ENCODE data around the gene NR1D2.

The NR1D2 gene

DNA sequence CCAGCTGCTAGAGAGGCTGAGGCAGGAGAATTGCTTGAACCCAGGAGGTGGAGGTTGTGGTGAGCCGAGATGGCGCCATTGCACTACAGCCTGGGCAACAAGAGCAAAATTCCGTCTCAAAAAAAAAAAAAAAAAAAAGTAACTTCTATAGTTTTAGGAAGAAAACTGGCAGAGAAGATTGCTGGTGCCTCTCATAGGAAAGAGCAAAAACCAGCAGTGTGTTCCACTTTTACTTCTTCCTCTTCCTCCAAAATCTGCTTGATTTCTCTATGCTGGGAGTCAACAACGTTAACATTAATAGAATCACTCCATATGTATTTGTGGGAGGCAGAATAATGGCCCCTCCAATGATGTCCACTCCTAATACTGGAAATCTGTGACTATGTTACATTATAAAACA, 12.5 kb upstream of the NR1D2 start:
- no peak for DNase-seq

DNA sequence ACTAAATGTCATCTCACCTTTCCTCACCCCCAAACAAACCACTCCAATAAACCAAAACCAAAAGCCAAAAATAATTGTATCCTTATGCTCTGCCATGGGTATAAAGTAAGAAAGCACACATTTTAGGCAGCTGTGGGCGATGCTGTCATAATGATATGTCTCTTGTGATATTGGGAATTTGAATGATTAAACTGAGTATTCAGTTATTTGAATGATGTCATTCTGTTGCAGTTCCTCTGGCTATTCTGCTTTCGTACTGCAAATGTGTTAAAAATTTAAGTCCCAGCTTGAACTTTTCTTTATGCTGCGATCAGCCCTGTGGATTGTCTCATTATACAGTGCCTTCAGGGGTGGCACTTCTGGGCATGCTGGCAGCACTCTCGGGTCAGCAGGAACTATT, 10.8 kb upstream of the NR1D2 start:
- no peak for DNase-seq

DNA sequence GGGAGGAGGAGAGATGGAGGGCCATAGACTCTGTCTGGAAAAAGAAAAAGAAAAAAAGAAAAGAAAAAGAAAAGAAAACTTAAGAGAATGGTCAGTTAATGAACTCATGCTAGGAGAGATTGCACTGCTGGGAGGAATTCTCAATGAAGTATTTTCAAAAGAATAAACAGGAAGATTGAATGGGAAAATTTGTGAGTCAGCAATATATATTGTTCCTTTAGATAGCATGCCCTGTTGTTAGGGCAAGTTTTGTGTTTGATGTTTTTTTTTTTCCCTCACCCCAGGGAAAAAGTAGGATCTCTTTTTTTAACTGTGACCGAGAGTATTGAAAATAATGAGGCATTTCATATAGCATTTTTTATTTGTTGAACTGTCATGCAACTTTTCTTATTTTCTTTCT, 7.8 kb upstream of the NR1D2 start:
- no peak for DNase-seq

DNA sequence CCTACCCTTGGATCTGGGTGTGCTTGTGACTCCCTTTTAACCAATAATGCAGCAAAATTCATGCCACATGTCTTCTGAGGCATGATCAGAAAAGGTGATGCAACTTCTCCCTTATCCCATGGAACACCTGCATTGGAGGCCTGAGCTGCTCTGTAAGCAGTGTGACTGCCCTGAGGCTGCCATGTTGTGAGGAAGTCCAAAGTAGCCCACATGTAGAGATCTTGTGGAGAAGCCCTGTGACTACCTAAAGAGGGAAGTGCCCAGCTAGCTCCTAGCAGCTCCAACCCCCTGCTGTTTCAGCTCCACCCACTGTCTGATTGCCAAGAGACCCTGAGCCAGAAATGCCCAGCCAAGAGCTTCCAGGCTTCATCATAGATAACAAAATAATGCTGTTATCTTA, 6.4 kb upstream of the NR1D2 start:
- DNase-seq: no peak

DNA sequence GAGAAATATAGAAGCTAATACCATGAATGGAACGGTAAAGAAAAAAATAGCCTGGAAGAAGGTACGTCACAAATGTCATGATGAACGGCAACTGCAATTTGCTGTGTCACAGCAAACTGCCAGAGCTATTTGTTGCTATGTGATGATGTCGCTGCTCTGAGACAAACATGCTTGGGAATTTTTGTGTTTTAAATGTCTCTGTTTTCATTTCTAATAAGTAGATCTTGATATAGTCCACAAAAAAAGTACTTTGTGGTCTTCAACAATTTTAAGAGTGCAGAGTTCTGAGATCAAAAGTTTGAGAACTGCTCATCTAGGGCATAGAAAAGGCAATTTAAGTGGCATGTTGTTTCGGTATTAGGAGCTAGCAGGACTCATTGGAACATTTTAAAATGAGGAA, 4.3 kb upstream of the NR1D2 start:
- no peak for DNase-seq

DNA sequence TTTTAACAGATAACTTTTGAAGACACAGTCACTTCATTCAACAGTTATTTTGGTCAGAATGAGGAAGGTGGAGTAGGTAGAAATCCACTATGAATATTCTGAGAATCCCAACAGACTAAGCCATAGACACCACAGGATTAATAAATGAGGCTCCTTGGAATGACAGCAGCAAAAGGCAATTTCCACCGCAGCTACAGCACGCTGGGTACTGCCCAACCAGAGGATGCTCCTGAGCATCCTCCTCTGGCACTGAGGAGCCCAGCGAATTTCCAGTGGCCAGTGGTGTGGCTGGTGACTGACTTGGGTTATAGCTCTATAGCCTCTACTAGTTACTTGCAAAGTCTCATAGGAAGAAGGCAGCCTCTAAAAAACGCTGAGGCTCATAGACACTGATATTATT, 3.6 kb upstream of the NR1D2 start:
- no peak for DNase-seq

DNA sequence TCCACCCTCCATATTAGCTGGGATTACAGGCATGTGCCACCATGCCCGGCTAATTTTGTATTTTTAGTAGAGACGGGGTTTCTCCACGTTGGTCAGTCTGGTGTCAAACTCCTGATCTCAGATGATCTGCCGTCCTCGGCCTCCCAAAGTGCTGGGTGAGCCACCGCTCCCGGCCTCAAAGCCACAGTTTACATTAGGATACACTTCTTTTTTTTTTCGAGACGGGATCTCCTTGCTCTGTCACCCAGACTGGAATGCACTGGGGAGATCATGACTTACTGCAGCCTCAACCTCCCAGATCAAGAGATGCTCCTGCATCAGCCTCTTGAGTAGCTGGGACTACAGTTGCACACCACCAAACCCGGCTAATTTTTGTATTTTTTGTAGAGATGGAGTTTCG, 2.5 kb upstream of the NR1D2 start:
- DNase-seq: no peak

DNA sequence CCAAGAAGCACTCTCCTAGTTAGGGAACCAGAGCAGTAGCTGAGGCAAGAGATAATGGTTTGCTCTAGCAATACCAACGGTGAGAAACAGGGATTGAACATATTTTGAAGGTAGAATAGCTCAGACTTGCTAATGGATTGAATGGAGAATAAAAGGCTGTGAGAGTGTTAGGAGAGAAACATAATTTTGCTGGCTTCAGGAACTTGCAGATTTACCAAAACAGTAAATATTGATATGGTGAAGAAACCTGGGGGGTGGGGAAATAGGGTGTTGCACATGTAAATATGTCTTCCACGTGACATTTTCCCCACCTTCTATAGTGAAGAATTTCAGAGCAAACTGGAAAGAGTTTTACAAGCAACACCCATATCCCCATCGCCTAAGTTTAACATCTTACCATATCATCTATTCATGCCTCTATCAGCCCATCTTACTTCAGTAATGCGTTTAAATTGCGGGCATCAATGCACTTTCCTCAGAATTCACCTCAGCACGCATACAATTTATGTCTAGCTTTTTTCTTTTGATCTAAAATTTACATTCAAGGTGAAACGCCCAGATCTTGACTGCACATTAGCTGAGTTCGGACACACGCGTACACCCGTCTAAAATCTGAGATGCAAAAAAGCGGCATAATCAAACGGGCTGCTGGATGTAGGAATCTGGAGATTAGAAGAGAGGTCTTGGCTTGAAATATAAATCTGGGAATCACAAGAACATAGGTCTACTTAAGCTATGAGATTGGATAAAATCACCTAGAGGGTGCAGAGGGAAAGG, 891 bp upstream of the NR1D2 start:
- DNase-seq: no peak

DNA sequence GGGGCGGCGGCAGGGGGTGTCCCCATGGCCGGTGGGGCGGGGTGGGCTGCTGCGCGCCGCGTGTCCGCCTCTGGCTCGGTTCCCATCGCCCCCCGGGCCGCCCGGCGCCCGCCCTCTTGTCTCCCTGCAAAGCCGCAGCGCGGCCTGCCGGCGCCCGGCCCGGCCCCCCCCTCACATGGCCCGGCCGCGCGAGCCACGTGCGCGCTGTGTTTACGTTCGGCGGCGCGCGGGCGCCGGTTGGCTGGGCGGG, 502 bp downstream of the NR1D2 start:
- DNase-seq: no peak

DNA sequence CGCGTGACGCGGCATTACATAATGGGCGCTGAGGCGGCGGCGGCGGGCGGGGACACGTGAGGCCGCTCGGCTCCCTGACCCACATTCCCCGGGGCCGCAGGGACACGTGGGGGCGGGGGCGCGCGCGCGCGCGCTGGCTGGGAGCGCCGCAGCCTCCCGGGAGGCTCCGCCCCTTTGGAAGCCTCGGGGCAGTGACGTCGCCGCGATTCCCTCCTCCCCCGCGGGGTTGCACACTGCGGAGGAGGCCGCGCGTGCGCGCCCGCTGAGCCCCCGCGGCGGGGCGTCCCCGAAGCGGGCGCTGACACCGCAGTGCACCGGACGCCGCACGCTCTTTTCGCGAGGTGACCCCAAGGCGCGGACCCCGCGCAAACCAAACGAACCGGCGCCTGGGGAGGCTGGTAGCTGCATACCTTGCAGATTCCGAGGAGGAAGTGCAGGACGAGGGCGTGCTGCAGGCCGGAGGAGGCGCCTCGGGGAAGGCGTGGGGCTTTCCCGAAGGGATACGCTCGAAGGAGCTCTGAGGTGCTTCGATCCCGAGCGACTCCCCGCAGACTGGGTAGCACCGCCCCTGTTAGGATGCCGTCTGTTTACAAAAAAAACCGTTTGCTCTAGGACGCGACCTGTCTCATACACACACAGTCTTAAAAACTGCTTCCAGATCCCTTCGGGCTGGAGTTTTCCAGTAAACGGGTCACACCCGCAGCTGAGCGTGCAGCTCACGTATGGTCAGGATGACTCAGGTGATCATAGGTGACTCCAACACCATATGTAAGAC, 1.0 kb downstream of the NR1D2 start:
- peak; percentile 87 to 89 for DNase-seq

DNA sequence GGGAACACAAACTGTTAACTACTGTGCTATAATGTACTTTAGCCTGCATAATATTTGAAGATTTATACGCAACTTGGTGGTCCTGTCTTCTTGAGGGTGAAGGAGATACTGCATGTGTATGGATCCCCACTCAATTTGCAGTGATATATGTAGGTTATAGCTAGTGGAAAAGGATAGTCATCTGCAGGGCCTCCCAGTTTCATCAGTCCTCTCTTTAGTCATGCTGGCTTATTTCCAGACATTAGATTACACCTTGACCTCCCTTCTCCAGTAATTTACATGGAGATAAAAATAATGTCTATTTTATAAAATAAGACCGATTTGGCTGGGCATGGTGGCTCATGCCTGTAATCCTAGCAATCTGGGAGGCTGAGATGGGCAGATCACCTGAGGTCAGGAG, 3.7 kb downstream of the NR1D2 start:
- no peak for DNase-seq

DNA sequence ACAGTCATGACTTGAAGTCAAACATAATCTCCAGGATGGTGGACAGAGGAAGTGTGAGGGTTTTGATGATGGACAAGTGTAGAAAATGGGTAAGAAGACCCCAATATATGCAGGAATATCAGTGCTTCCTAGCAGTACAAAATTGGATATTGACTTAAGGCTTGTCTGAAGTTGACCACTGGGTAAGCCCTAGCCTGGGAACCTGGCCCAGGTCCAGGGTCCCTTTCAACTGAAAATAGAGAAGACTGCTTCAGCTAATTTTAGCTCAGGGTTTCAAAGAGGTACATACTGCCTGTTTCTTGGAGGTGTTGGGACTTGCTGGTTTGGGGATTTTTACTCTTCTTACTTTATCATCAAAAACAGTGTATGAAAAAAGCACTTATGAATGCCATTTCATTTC, 4.7 kb downstream of the NR1D2 start:
- DNase-seq: peak in 1 of 2 experiments; percentile 6

DNA sequence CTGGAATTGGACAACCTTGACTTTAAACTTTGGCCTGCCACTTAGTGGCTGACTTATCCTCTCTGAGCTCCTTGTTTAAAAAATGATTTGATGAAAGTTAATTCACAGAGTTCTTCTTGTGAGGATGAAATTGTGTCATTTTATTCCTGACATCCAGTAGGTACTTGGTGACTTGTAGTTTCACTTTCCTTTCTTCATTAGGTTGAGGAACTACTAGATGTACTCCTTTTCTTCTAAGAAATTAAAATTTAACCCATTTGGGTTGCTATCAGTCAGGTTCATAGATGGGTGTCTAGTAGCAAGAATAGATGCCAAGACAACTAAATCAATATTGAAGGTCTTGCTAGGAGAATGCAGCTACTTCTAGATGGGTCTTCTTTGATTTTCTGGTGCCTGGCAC, 5.2 kb downstream of the NR1D2 start:
- DNase-seq: peak; percentile 6 to 9

DNA sequence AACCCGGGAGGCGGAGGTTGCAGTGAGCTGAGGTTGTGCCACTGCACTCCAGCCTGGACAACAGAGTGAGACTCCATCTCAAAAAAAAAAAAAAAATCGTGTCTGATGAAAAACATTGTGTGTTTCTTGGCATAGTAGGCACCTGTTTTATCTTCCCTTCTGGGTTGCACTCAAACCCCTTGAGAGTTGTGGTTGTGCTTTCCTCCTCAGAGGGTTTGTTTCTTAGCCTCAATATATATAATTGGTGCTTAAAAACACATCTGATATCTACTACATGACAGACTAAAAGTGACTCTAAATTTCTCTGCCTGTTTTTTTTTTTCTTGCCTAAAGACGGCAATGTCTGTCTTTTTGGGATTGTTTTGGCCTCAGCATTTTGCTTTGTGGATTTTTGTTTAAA, 7.6 kb downstream of the NR1D2 start:
- no peak for DNase-seq

DNA sequence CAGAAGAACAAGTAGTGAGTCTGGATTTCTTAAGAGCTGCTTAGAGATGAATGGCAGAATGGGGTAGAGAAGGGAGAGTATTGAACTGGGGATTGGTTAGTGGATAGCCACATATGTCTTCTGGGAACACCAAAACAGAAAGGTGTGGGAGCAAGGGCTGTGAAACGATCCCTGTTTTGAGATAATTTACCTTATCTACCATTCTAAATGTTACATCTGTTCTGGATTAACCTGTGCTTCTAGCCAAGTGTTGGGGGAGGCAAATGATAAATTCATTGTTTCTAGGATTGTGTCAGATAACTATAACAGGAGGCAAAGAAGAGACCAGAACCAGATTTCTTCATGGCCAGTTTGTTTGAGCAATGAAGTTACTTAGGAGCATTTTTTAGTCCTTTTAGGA, 8.4 kb downstream of the NR1D2 start:
- DNase-seq: no peak

DNA sequence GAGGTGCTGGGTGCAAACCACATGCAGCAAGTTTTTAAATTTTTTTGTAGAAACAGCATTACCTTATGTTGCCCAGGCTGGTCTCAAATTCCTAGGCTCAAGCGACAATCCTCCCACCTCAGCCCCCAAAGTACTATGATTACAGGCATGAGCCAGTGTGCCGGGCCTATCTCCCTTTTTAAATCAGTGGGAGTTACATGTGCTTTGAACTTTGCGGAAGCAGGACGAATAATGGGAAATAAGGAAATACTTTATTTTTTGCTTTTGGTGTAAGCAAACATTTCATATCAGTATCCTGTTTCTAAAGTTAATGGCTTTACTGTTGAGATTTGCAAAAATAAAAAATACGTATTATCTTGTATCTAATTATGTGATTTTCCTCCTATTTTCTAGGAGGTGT, 9.1 kb downstream of the NR1D2 start:
- no peak for DNase-seq

DNA sequence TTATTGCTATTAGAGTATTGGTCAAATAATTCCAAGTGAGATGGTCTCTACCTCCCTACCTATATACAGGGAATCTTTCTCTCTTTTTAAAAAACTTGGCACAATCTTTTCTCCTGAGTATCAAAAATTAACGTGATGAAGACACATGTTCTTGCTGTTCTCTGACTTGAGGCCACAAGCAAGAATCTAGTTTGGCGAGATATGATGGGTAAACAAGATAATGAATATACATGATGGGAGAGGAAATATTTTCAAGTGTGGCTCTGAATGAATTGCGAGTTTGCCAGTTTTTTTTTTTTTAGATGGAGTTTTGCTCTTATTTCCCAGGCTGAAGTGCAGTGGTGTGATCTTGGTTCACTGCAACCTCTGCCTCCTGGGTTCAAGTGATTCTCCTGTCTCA, 11.6 kb downstream of the NR1D2 start:
- no peak for DNase-seq

DNA sequence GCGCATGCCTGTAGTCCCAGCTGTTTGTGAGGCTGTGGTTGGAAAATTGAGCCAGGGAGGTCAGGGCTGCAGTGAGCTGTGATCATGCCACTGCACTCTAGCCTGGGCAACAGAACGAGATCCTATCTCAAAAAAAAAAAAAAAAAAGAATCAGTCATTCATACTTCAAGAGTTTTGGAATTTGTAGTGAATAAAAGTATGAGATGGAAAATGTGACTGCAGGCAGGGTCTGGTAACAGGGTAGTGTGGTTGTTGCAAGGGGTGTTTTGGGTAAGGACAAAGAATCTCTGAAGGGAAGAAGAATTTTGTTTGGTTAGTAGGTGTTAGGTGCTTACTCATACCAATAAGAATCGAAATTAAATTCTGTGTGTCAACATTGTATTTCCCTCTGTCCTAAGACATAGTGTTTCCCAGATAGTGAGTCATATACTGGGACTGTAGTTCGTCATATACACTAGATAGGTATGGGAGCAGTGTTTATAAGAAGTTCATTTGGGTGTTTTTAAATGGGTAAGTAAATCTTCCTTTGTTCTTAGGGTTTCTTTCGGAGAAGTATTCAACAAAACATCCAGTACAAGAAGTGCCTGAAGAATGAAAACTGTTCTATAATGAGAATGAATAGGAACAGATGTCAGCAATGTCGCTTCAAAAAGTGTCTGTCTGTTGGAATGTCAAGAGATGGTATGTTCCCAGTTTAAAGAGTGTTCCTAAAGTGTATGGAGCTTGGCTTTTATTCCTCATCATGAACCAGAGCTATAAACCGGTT, 14.2 kb downstream of the NR1D2 start:
- no peak for DNase-seq

DNA sequence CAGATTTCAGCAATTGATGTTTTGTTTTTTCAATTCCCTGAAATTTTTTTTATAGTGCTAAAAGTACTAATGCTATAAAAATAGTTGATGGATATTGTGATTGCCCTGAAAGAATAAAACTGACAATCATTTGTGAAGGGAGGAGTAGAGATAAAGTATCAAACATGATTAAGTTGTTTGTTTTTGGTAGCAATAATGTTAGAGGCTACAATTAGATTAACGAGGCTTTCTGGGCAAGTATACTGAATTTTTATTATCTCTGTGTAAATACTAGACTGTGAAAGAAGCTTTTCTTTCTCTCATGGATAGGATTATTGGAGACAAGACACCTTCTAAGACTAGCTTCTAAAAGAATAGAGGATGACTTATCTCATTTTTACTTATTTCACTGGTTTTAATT, 15.6 kb downstream of the NR1D2 start:
- no peak for DNase-seq

DNA sequence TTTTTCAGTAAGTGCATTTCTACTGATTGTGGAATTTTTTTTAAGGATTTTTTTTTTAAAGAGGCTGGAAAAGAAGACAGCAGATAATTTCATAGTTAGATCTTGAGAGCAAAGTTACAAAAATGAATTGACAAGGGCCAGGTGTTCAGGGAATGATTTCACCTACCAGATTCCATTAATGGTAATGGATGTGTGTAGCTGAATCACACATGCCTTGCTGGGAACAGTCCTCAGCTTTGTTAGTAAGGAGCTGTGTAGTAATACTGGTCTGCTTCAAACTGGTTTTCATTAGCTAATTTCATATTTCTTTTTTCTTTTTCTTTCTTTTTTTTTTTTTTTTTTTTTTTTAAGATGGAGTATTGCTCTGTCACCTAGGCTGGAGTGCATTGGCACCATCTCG, 16.0 kb downstream of the NR1D2 start:
- DNase-seq: no peak

DNA sequence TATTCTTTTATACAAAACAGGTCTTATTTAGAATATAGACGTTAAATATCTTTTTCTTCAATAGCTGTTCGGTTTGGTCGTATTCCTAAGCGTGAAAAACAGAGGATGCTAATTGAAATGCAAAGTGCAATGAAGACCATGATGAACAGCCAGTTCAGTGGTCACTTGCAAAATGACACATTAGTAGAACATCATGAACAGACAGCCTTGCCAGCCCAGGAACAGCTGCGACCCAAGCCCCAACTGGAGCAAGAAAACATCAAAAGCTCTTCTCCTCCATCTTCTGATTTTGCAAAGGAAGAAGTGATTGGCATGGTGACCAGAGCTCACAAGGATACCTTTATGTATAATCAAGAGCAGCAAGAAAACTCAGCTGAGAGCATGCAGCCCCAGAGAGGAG, 16.8 kb downstream of the NR1D2 start:
- no peak for DNase-seq

DNA sequence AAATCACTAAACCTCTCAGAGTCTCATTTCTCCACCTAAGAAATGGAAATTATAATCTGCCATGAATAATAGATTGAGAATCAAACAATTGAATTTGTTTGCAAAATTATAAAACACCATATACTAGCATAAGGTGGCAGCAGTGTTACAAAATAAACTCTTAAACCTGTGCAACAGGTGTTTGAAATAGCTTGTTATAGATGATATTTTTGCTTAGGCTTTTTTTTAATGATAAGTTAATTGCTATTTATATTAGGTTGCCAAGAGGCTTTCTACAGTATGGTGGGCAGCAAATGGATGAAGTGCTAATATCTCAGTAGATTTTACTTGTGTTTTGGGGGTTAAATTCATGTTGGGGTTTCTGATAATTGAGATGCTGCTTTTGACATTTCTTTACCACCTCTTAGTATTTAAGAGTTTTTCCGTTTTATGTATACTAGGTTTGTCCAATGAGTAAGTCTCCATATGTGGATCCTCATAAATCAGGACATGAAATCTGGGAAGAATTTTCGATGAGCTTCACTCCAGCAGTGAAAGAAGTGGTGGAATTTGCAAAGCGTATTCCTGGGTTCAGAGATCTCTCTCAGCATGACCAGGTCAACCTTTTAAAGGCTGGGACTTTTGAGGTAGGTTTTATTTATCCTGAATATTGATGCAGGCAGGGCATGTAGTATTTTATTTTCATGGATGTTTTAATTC, 19.6 kb downstream of the NR1D2 start:
- no peak for DNase-seq

DNA sequence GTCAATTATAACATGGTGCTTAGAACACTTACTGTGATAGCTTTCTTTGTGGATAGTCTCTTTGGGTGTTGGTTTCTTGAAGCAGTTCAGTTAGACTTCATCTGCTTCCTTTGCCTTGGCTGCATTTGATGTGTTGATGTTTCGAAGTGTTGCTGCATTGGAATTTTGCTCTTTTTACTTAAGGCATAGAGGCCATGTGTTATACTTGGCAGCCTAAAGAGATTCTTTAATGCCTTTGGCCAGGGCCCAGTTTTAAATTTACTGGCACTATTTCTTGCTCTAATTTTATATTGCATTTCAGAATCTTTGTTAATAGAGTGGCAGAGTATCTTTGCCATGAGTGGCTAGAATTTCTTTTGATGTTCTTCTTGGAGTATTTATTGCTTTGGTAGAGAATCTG, 21.2 kb downstream of the NR1D2 start:
- DNase-seq: no peak

Measured in AML-193 (cell line).